ENCODE measurements around the gene HHATL.
"Not testable (repeated sequence)": the region's sequence is repeated elsewhere in the genome, so short reads cannot be mapped to it uniquely, and the experiment has no call there.

The HHATL gene

DNA sequence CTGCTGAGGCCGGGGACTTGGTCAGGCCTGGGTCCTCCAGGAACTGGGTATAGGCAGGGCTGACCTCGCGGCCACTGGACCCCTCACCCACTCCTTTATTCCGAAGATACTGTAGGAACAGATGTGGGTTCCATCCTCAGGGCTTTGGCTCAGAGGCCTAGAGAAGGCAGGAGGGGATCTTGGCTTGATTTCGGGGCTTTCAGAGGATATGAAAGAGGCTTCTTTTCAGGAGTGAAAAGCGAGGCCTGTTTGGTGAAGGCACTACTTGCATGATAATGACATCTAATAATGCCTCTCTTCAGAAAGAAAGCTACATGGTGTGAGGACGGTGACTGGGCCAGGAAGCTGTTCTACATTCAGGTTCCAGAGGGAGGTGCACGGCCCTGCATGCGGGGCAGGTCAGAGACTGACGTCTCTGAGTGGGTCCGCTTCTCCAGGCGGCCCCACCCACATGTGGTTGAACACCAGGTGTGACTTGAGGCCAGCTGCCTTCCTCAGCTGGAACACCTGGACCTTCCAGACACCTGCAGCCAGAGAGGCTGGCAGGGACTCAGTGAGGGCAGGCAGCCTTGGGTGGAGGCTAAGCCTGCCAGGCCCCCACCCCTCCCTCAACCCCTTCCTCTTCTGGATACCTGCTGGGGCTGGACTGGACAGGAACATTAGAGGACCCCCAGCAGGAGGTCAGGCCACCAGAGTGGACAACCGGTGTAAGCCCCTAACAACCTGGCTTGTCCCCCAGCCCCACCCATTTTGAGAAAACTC lies 31.1 kb upstream of the HHATL start:
- DNase-seq (ENCODE audit: low read depth), result no peak

DNA sequence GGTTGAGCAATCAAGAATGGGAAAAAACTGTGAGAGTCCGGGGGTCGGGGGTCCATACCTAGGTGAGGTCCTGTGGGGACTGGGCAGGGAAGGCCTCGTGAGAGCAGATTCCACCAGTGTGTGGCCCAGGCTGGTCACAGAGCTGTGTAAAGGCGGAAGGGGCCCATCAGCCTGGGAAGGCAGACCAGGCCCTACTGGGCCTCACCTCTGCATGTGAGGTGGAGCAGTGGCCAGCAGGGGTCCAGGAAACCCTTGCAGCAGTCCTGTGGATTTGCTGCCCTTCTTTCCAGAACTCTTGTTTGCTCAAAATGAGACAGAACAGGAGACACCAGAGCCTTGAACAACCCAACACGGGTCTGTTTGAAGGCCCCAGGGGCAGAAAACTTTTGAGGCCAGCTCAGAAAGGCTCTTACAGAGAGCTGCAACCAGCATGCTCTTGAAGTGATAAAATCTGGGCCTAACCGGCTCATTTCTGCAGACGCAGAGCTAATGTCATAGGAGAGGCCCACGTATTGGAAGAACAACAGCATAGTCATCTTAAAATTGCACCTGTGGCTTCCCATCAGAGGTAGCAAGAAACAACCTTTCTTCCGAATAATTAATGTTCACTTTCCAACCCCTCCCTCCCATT lies 30.3 kb upstream of the HHATL start:
- DNase-seq (ENCODE audit: low read depth), result no peak

DNA sequence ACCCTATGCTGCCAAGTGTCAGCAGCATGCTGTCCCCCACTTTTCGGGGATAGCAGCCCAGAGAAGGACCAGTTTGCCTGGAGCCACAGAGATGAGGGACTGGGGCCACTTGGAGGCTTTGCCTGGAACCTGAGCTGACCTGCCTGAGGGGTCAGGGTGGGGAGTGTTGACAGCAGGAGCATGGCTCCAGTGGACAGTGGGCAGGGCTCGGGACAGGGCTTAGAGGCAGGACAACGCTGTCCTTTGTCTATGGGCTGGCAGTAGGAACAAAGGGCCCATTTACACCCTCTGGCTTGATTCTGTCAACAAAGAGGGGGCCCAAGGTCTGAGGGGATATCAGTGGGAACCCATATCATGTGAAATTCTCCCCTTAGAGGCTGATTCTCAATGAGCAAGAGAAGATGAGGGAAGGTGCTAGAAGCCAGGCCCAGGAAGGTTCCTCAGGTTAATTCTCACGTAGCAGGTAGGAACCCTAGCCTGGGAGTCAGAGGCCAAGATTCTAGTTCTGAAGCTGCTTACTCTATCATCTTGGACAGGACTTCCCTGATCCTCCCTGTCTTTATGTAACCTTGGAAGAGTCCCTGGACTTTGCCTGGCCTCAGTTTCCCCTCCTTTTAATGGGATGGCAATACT lies 29.7 kb upstream of the HHATL start:
- no peak for DNase-seq (ENCODE audit: low read depth)

DNA sequence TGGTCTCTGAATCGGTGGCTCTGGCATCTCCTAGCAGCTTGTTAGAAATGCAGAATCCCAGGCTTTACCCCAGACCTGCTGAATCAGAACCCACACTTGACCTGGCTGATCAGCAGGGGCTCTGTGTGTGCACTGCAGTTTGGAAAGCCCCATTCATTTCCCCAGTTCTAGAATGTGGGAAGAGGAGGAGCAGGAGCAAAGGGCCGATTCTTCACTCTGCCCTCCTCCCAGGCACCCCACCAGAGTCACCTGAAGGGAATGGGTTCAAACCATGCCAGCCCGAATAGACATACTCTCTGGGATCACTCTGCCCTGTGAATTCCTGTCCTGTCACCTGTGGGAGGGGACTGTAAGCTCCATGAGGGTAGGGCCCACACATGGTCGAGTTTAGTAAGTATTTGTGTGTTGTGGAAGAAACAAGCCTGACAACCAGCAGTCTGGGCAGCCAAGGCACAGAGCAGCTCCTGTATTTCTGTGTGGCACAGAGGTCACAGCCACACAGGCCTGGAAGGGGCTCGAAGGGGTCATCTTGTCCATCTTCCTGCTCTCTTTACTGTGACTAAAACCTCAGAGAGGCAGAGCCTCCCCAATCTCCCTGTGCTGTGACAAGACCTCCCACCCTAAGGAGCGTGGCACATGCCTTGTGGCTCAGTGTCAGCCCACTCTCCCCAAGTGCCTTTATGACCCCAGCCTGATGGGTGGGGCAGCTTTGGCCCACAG lies 29.0 kb upstream of the HHATL start:
- DNase-seq (ENCODE audit: low read depth), result no peak

DNA sequence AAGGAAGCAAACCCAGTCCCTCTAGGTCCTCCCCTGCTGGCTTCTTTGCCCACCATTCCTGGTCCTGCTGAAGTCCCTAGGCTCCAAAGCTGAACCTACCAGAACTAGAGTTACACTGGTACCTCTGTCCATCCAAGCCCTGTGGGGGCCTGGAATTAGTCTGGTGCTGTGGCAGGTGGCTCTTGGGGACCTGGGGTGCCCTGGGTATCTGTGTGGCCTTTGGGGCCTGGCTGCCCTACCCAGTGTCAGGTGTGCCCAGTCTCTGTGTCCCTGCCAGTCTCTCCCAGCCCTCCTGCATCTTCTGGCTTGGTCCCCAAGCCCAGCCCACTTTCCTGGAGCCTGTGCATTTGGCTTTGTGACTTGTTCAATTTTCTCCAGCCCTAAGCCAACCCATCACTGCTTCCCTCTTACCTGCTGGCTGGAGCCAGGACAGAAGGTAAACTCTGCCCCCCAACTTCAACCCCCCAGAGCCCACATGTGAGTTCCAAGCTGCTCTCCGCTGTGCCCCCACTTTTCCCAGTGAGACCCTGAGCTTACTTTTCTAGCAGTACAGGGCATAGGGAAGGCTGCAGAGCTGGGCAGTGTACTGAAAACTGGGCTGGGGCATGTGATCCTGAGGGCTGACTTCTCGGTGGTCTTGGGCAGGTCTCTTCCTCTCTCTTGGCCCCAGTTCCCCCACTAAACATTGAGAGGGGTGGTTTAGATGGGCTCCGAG lies 28.3 kb upstream of the HHATL start:
- no peak for DNase-seq (ENCODE audit: low read depth)

DNA sequence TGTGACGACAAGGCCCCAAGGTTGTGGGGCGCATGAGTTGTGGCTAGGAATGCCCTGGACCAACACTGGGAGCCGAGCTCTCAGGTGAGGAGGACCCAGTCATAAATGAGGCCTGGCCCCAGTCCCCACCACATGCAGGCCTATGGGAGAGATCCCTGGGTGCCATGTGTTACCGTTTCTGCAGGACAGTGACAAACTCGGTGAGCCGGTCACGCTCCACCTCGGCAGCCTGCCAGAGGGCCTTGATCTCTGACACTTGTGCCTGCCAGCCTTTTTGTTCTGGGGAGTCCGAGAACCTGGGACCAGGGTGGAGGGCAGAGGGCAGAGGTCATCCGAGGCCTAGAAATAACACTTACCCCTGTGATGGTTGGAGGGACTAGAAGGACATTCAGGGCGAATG lies 27.7 kb upstream of the HHATL start:
- DNase-seq (ENCODE audit: low read depth), result no peak

DNA sequence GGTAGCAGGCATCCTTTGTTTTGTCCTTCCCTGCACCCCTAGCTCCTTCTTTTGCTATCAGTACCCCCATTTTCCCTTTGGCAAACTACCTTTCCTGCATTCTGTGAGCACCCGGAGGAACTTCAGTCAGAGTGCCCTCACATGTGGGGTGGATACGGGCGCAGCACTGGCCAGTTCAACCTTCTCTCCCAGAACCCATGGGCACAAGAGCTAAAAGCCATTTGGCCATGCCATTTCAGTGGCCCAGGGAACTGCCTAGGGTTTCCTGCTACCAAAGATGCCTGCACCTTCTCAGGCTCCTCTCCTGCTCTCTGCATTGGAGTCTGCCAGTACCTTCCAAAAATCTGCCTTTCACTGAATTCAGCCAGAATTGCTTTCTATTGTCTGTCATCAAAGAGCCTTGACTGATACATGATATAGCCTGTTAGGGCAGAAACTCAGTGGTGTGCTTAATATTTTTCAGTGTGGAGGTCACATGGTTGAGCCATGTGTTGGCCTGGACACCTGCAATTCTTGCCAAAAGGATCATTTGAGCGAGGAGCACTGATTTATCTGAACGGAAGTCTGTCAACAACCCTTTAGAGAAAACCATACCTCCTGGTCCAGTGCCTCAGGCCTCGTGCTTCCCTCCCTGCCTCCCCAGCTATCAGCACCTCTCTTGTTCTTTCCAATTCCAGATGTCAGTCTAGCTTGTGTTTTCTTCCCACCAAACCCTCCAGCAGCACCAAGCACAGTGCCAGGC lies 27.0 kb upstream of the HHATL start:
- DNase-seq (ENCODE audit: low read depth), result no peak

DNA sequence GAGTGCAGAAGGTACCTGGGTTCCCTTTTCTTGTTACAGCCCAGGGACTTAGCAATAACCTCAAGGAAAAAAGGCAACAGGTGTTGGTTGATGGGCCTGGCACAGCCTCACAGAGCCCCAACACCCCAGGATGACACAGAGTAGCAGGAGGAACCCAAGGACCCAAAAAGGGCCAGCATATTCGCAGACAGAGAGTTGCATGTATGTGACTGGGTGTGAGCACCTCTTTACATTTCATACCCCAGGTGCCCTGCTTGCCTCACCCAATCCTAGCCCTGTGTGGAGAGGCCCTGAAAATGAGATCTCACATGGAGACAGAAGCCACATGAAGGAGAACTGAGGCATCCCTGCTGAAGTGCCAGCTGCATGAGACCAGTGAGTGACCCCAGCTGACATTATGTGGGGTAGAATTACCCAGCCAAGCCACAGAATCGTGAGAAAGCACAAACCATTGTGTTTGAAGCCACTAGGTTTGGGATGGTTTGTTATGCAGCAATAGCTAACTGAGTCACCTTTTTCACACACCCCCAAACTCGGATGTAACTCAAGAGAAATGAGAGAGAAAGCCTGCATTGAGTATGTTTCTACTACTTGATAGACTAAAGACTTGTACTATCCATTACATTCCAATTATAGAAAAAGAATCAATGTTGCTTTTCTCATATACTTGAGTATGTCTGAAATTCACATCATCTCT lies 26.2 kb upstream of the HHATL start:
- DNase-seq (ENCODE audit: low read depth), result no peak

DNA sequence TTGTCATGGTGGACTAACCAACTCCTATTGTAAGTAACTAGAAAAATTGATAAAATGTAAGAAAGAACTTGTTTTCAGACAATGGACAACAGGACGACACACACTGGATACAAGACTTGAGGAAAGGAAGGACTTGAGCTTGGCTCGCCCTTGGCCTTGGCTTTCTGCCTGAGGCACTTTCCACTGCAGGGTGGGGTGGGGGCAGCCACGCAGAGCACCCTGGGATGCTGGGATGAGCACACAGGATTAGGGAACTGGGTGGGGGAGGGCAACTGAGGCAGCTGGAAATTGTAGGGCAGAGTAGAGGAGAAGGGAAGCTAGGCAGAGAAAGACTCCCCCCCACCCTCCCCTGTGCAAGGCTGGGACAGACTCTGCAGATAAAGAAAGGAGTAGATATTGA lies 25.5 kb upstream of the HHATL start:
- DNase-seq (ENCODE audit: low read depth), result no peak

DNA sequence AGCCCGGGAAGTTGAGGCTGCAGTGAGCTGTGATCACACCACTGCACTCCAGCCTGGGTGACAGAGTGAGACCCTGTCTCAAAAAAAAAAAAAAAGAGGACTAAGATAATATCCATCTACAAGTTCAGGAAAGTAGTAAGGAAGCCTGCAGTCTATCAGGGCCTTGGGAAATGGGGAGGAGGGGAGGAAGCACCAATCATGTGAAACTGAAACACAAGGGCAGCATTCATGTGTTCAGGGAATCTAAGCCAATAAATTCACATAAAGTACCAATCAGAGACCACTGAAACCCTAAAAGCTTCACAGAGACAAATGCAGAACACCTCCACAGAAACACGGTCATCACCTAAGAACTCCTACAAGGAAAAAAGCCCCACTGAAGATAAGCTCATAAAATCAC lies 22.9 kb upstream of the HHATL start:
- no peak for DNase-seq (ENCODE audit: low read depth)

DNA sequence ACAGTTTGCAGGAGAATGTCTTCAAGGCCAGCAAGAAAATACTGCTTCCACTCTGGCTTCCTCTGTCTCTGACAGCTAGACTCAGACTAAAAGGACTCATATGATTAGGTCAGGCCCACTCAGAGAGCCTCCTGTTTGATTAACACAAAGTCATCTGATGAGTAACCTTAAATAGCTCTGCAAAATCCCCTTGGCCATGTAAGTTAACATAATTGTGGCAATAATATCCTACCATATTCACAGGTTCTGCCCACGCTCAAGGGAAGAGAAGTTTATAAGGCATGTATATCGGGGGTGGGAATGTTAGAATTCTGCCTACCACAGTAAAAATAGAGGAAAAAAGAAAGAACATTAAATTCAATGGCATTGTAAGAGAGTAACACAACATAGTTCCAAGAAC lies 20.6 kb upstream of the HHATL start:
- no peak for DNase-seq (ENCODE audit: low read depth)

DNA sequence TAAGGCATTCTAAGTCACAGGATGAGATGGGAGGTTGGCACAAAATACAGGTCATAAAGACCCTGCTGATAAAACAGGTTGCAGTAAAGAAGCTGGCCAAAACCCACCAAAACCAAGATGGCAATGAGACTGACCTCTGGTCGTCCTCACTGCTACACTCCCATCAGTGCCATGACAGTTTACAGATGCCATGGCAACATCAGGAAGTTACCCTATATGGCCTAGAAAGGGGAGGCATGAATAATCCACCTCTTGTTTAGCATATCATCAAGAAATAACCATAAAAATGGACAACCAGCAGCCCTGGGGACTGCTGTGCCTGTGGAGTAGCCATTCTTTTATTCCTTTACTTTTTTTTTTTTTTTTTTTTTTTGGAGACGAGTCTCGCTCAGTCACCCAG lies 19.8 kb upstream of the HHATL start:
- DNase-seq (ENCODE audit: low read depth), result not testable (repeated sequence)

DNA sequence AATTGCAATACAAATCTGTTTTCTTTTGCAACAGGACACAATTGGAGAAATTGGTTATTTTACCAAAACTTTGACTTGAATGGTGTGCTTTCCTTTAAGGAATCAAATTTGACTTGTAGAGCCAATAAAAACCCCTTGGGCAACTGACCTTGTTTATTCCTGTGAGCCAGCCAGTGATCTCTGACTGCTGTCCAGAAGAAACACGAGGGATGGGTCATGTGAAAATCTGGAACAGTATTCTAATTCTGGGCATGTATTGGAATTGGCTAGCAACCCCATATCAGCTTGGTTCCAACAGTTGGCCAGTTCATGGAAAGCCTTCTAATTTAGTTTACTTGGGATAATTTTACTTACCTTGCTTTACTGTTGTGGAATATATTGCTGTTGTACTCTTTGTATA lies 19.1 kb upstream of the HHATL start:
- DNase-seq (ENCODE audit: low read depth), result no peak

DNA sequence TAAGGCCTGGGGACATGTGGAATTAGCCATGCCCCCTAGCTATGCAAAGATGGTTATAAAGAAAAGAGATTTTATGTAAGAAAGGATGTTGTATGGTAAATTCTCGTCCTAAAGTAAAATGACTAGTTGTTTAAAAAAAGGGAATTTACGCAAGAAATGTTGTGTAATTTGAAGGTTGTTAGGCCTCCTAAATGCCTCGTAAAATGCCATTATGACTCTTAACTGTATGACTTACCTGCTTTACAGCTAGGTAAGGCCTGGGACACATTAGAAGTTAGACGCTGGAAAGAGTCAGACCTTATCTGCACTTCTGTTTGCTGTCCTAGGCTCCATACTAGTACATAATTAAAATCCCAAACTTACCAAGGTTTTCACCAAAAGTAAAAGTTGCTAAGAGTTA lies 17.5 kb upstream of the HHATL start:
- DNase-seq (ENCODE audit: low read depth), result no peak

DNA sequence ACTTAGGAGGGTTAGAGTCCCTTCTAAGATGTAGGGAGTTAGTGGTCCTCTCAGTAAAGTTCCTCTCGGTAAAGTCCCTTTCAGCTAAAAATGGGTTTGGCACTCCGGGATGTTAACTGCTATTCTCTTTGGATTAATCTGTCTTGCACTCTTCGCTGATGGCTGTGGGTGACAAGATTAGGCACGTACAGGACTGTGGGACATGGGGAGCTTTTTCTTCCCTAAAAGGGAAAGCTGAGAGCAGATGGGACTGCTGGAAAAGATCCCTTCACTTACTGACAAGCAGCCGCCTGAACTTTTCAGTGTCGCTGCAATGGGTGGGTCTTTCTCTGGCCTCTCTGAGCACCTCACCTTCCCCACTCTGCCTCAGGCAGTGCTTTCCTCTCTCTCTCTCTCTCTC lies 16.4 kb upstream of the HHATL start:
- no peak for DNase-seq (ENCODE audit: low read depth)

DNA sequence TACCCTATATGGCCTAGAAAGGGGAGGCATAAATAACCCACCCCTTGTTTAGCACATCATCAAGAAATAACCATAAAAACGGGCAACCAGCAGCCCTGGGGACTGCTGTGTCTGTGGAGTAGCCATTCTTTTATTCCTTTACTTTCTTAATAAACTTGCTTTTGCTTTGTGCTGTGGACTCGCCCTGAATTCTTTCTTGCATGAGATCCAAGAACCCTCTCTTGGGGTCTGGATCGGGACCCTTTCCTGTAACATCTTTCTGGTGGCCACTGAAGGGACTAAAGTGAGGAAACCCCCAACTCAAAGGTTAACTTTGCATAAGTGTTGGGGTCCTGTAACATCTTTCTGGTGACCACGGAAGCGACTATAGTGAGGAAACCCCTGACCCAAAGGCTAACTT lies 15.7 kb upstream of the HHATL start:
- no peak for DNase-seq (ENCODE audit: low read depth)

DNA sequence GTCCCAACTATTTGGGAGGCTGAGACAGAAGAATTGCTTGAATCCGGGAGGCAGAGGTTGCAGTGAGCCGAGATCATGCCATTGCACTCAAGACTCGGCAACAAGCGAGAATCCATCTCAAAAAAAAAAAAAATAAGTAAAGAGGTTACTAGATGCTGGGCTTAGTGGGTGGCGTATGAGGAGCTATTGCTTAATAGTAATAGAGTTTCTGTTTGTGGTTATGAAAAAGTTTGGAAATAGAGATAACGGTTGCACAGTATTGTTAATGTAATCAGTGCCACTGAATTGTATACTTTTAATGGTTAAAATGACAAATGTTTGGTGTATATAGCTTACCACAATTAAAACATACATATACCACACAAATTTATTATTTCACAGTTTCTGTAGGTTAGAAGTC lies 14.7 kb upstream of the HHATL start:
- DNase-seq (ENCODE audit: low read depth), result no peak

DNA sequence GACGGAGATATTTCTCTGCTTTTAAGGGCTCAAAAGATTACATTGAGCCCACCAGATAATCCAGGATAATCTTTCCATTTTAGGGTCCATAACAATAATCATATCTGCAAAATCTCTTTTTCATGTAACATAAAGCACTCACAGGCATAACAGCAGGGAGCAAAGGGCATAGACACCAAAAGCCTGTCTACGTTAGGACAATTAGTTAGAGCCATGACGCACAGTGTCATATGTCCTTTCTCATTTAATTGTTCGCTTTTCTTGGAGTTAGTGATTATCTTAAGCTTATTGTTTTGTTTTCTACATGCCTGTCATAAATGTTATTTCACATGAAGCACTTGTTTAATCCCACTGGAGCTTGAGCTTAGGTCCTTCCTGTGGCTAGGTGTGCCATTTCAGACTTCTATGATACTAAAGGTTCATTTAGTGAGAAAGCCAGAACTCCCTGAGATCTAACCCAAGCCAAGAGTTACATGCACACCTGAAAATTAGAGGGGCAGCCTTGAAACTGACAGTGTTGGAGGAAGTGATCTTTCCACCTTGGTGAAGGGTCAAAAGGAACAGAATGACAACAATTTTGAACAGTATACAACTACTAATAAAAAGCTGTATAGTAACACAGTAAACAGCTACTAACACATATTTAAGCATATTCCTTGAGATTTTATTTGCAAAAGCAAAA lies 11.7 kb upstream of the HHATL start:
- no peak for DNase-seq (ENCODE audit: low read depth)

DNA sequence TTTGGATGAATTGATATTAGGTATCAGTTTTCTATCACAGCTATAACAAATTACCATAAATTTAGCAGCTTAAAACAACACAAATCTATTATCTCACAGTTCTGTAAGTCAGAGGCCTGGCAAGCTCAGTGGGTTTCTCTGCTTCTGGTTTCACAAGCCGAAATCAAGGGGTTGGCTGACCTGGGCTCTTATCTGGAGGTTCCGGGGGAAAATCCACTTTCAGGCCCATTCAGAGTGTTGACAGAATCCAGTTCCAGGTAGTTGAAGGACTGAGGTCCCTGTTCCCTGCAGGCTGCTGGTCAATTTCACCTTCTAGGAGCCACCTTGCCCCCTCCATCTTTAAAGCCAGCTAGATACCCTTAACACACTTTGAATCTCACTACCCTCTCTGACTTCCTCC lies 11.1 kb upstream of the HHATL start:
- DNase-seq (ENCODE audit: low read depth), result no peak

DNA sequence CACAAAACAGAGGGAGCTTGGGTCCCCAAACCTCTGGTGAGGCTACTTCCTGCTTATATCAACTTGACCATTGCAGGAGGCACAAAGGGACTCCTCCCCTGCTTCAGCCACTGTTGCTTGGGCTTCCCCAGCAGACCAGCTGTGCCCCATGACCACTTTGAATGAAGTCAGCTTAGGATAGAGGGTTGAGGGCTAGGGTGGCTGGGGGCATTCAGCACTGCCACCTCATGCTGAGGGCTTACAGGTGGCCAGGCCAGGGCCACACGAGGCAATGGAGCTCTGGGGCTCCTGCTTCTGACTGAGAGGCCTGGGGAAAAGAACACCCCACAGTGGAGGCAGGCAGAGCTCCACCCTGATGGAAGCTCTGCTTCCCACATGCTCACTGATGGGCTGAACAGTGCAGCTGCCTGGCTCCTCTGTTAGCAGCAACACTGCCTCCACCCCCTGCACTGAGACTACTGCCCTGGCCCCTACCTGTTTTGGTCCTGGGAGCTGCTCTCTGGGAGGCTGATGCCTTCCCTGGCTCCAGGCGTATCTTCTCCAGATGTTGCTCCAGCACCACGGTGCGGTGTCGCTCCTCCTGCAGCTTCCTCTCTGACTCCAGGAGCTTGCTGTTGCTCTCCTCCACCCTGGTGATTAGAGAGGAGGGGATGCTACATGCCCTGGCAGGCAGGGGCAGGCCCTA lies 10.2 kb upstream of the HHATL start:
- no peak for DNase-seq (ENCODE audit: low read depth)
